MCF 10A (cell line): ENCODE data around the gene SGCG. TPM values are rescaled to one million over a fixed set of nuclear protein-coding genes. Genes with fewer than 3 reads are reported as not detected.

Source experiments
- BruUV-seq: library from RNA; stranded (reverse); fragments of 400-500 nt; replicated peaks from 2 replicates; lab custom pipeline; 2021; lab: Mats Ljungman, UMichigan
- CTCF ChIA-PET: fragments of 300-600 bp; sonication (Branson Sonifier 250); formaldehyde crosslinking; extraction: SDS; loops from one replicate; lab custom pipeline; 2021; ENCODE audit warnings: antibody characterized with exemption, inconsistent platforms; lab: Yijun Ruan, JAX
- POLR2A ChIA-PET: fragments of 300-600, 350-650 bp; sonication (Branson Sonifier 250); formaldehyde crosslinking; extraction: SDS; loops from one replicate; lab custom pipeline; 2020; ENCODE audit warnings: antibody characterized with exemption, inconsistent platforms; lab: Yijun Ruan, JAX
- DNase-seq: peaks from one replicate; pipeline ENCODE4 v3.0.0-alpha.2; 2018; ENCODE audit not compliant: unreplicated experiment
- H3K27ac Mint-ChIP-seq: one replicate; pipeline ENCODE4 v1.8.0; 2022; ENCODE audit warnings: mild to moderate bottlenecking, low read depth, mixed read lengths; ENCODE audit not compliant: unreplicated experiment
- H3K27me3 Mint-ChIP-seq: one replicate; pipeline ENCODE4 v1.8.0; 2022; ENCODE audit warnings: mixed read lengths; ENCODE audit not compliant: insufficient read depth, unreplicated experiment
- H3K36me3 Mint-ChIP-seq: one replicate; pipeline ENCODE4 v1.8.0; 2022; ENCODE audit warnings: mild to moderate bottlenecking, moderate library complexity, mixed read lengths; ENCODE audit not compliant: insufficient read depth, unreplicated experiment
- H3K4me1 Mint-ChIP-seq: one replicate; pipeline ENCODE4 v1.8.0; 2022; ENCODE audit warnings: mixed read lengths; ENCODE audit not compliant: insufficient read depth, unreplicated experiment
- H3K4me3 Mint-ChIP-seq: one replicate; pipeline ENCODE4 v1.8.0; 2022; ENCODE audit warnings: mild to moderate bottlenecking, moderate library complexity, mixed read lengths; ENCODE audit not compliant: unreplicated experiment
- H3K9me3 Mint-ChIP-seq: one replicate; pipeline ENCODE4 v1.8.0; 2022; ENCODE audit warnings: mixed read lengths; ENCODE audit not compliant: unreplicated experiment
- intact Hi-C: fragments of 100-400 bp; cut with micrococcal nuclease; formaldehyde crosslinking; loops from 2 replicates; pipeline ENCODE4 v1.14.1; 2022
- total RNA-seq: library from RNA; stranded (reverse); gene quantifications from 2 replicates; pipeline ENCODE4 v1.2.3, GENCODE V29; 2022
- TF ChIP-seq, protein P1 (sequence below): fragments of 200-600 bp; IDR thresholded peaks from one replicate; pipeline ENCODE4 v1.8.0; 2022; ENCODE audit warnings: antibody characterized with exemption, mild to moderate bottlenecking; ENCODE audit not compliant: unreplicated experiment

Gene SGCG
- total RNA-seq, 1 experiment from 2014 or later: not detected

GRCh38 chr13:23203516-23203915, 22.7 kb downstream of the SGCG start:
- TF ChIP-seq, protein P1, sequence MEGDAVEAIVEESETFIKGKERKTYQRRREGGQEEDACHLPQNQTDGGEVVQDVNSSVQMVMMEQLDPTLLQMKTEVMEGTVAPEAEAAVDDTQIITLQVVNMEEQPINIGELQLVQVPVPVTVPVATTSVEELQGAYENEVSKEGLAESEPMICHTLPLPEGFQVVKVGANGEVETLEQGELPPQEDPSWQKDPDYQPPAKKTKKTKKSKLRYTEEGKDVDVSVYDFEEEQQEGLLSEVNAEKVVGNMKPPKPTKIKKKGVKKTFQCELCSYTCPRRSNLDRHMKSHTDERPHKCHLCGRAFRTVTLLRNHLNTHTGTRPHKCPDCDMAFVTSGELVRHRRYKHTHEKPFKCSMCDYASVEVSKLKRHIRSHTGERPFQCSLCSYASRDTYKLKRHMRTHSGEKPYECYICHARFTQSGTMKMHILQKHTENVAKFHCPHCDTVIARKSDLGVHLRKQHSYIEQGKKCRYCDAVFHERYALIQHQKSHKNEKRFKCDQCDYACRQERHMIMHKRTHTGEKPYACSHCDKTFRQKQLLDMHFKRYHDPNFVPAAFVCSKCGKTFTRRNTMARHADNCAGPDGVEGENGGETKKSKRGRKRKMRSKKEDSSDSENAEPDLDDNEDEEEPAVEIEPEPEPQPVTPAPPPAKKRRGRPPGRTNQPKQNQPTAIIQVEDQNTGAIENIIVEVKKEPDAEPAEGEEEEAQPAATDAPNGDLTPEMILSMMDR: no peak
- Mint-ChIP-seq H3K4me3 (no peak overlapping the region), H3K36me3 (no peaks in the 10 kb centered on the region), H3K4me1 (peaks cover 12% of the 10 kb centered on the region), H3K27me3 (no peaks in the 10 kb centered on the region), H3K27ac (no peak overlapping the region), H3K9me3 (no peaks in the 10 kb centered on the region)
- BruUV-seq: no TSS peak
- intact Hi-C loops: no loop called here
- ChIA-PET CTCF (no interaction called here), POLR2A (no interaction called here)
- no peak for DNase-seq

- H3K36me3 Mint-ChIP-seq: no peaks in the 10 kb centered on the region
- BruUV-seq: no TSS peak
- POLR2A ChIA-PET: no interaction called here
- no peaks in the 10 kb centered on the region for H3K9me3 Mint-ChIP-seq
- no peaks in the 10 kb centered on the region for H3K27me3 Mint-ChIP-seq
- no peak overlapping the region for H3K4me3 Mint-ChIP-seq
- CTCF ChIA-PET: interaction anchor here (1.4 kb wide), 1 partner anchor 185 kb away, joined by 3 read pairs; no protein-coding TSS in a partner anchor
- intact Hi-C loops: no loop called here
- TF ChIP-seq, protein P1: no peak
- DNase-seq: no peak
- H3K4me1 Mint-ChIP-seq: peaks cover 12% of the 10 kb centered on the region
- no peak overlapping the region for H3K27ac Mint-ChIP-seq
These were observed 25.0 kb downstream of the SGCG start for GRCh38 chr13:23205807-23206206.

- Mint-ChIP-seq H3K4me3 (no peak overlapping the region), H3K4me1 (no peaks in the 10 kb centered on the region), H3K27ac (no peak overlapping the region), H3K9me3 (peaks cover 8% of the 10 kb centered on the region), H3K36me3 (no peaks in the 10 kb centered on the region), H3K27me3 (no peaks in the 10 kb centered on the region)
- intact Hi-C loops: no loop called here
- TF ChIP-seq, protein P1: no peak
- BruUV-seq: no TSS peak
- no peak for DNase-seq
- ChIA-PET CTCF (no interaction called here), POLR2A (no interaction called here)
These were observed 31.9 kb downstream of the SGCG start for GRCh38 chr13:23212671-23213070.

- Mint-ChIP-seq H3K36me3 (no peaks in the 10 kb centered on the region), H3K27ac (no peak overlapping the region), H3K9me3 (no peaks in the 10 kb centered on the region), H3K4me3 (no peak overlapping the region), H3K4me1 (no peaks in the 10 kb centered on the region), H3K27me3 (no peaks in the 10 kb centered on the region)
- TF ChIP-seq, protein P1: no peak
- DNase-seq: no peak
- ChIA-PET POLR2A (no interaction called here), CTCF (interaction anchor here (0.6 kb wide), 1 partner anchor 15 kb away, joined by 3 read pairs; no protein-coding TSS in a partner anchor)
- intact Hi-C loops: no loop called here
- BruUV-seq: no TSS peak
These were observed 50.5 kb downstream of the SGCG start for GRCh38 chr13:23231241-23231640.
